ENCODE data around the gene WIF1.

Gene WIF1

GRCh38 chr12:65121049-65121955 lies at the start of gene WIF1:
WIF1 (minus strand) TSS chr12:65121305; CDS start chr12:65121191, 114 bp downstream.
- peak within 1 kb of the TSS; percentile 14 to 16 for H3K4me3 ChIP-seq (replicated peaks in 1 of 2; ENCODE audit: low read depth in 2 of 2, low read length in 2 of 2)
- DNase-seq (ENCODE audit: low read depth in 2 of 2): peak in 1 of 2 donors; percentile 6
- TF ChIP-seq CTCF (IDR thresholded peaks at IDR 0.05; ENCODE audit: low read depth, low read length): no peak

GRCh38 chr12:65170209-65170881 lies 49.2 kb upstream of the WIF1 start:
- no peak for TF ChIP-seq CTCF (IDR thresholded peaks at IDR 0.05; ENCODE audit: low read depth, low read length)
- peak overlapping the region; percentile 80 to 83 for H3K4me3 ChIP-seq (replicated peaks in 1 of 2; ENCODE audit: low read depth in 2 of 2, low read length in 2 of 2)
- peak; percentile 50 to 66 for DNase-seq (ENCODE audit: low read depth in 2 of 2)

GRCh38 chr12:65169320-65170208 lies 48.5 kb upstream of the WIF1 start, which contains the start of gene LEMD3:
LEMD3 (plus strand) TSS chr12:65169583; CDS start chr12:65169597, 14 bp downstream.
- peak; percentile 87 to 88 for DNase-seq (ENCODE audit: low read depth in 2 of 2)
- peak within 1 kb of the TSS; percentile 80 to 83 for H3K4me3 ChIP-seq (replicated peaks in 1 of 2; ENCODE audit: low read depth in 2 of 2, low read length in 2 of 2)

GRCh38 chr12:65168681-65169319 lies 47.7 kb upstream of the WIF1 start:
- DNase-seq (ENCODE audit: low read depth in 2 of 2): no peak
- peak overlapping the region; percentile 80 to 83 for H3K4me3 ChIP-seq (replicated peaks in 1 of 2; ENCODE audit: low read depth in 2 of 2, low read length in 2 of 2)
- no peak for TF ChIP-seq CTCF (IDR thresholded peaks at IDR 0.05; ENCODE audit: low read depth, low read length)

More at GRCh38 chr12:65169320-65170208, 48.5 kb upstream of the WIF1 start, which contains the start of gene LEMD3:
- TF ChIP-seq CTCF (IDR thresholded peaks at IDR 0.05; ENCODE audit: low read depth, low read length): no peak

- no peak for TF ChIP-seq CTCF (IDR thresholded peaks at IDR 0.05; ENCODE audit: low read depth, low read length)
- no peak for DNase-seq (ENCODE audit: low read depth in 2 of 2)
- H3K4me3 ChIP-seq (replicated peaks in 1 of 2; ENCODE audit: low read depth in 2 of 2, low read length in 2 of 2): no peak overlapping the region
Observed at GRCh38 chr12:65164774-65165173, 43.7 kb upstream of the WIF1 start.

GRCh38 chr12:65164244-65164643 lies 43.1 kb upstream of the WIF1 start:
- TF ChIP-seq CTCF (IDR thresholded peaks at IDR 0.05; ENCODE audit: low read depth, low read length): no peak
- DNase-seq (ENCODE audit: low read depth in 2 of 2): no peak
- no peak overlapping the region for H3K4me3 ChIP-seq (replicated peaks in 1 of 2; ENCODE audit: low read depth in 2 of 2, low read length in 2 of 2)

Data from cardiac fibroblast (primary cell).